Activated T-cell treated with anti-CD3 and anti-CD28 coated beads for 48 hours (primary cell): Measurements from ENCODE around the gene NKAP.
A peak's percentile ranks its signal among the peaks of the same experiment; 100 is the strongest.
"Not testable (repeated sequence)": the region's sequence is repeated elsewhere in the genome, so short reads cannot be mapped to it uniquely, and the experiment has no call there.

Source experiments
- DNase-seq: peaks from one replicate; pipeline ENCODE4 v3.0.0-alpha.2; 2020; ENCODE audit warnings: low read depth

Gene NKAP

GRCh38 chrX:119943185-119943988 lies at the start of gene NKAP:
Gene NKAP (minus strand): TSS chrX:119943751. CDS start chrX:119943605, 146 bp downstream.
- peak; percentile 71 for DNase-seq

- no peak for DNase-seq
Observed at GRCh38 chrX:119991005-119991787, 47.6 kb upstream of the NKAP start.

GRCh38 chrX:119990556-119991004 lies 47.0 kb upstream of the NKAP start:
- no peak for DNase-seq

GRCh38 chrX:119989905-119990555 lies 46.5 kb upstream of the NKAP start:
- no peak for DNase-seq

- no peak for DNase-seq
Observed at GRCh38 chrX:119986203-119986602, 42.7 kb upstream of the NKAP start.

- no peak for DNase-seq
Observed at GRCh38 chrX:119984652-119985051, 41.1 kb upstream of the NKAP start.

GRCh38 chrX:119983494-119983893 lies 39.9 kb upstream of the NKAP start:
- DNase-seq, result no peak

- DNase-seq, result no peak
Observed at GRCh38 chrX:119982145-119982544, 38.6 kb upstream of the NKAP start.

GRCh38 chrX:119981286-119982070 lies 37.9 kb upstream of the NKAP start:
- peak; percentile 3 for DNase-seq

- DNase-seq, result not testable (repeated sequence)
Observed at GRCh38 chrX:119977172-119977571, 33.6 kb upstream of the NKAP start.

GRCh38 chrX:119971184-119971583 lies 27.6 kb upstream of the NKAP start:
- no peak for DNase-seq

GRCh38 chrX:119970574-119970973 lies 27.0 kb upstream of the NKAP start:
- no peak for DNase-seq

- DNase-seq, result not testable (repeated sequence)
Observed at GRCh38 chrX:119966837-119967236, 23.3 kb upstream of the NKAP start.

GRCh38 chrX:119960625-119961024 lies 17.1 kb upstream of the NKAP start:
- no peak for DNase-seq

- peak; percentile 41 for DNase-seq
Observed at GRCh38 chrX:119955807-119956570, 12.4 kb upstream of the NKAP start.

GRCh38 chrX:119954374-119954773 lies 10.8 kb upstream of the NKAP start:
- no peak for DNase-seq

GRCh38 chrX:119948381-119948780 lies 4.8 kb upstream of the NKAP start:
- no peak for DNase-seq

GRCh38 chrX:119945481-119945880 lies 1.9 kb upstream of the NKAP start:
- no peak for DNase-seq

GRCh38 chrX:119942831-119943184 lies 743 bp downstream of the NKAP start:
- no peak for DNase-seq

GRCh38 chrX:119942173-119942819 lies 1.3 kb downstream of the NKAP start:
- DNase-seq, result no peak

- no peak for DNase-seq
Observed at GRCh38 chrX:119941336-119941735, 2.2 kb downstream of the NKAP start.
